Measurements from ENCODE around the gene STARD13. TPM values are rescaled to one million over a fixed set of nuclear protein-coding genes. Genes with fewer than 3 reads are reported as not detected.

Gene STARD13
- total RNA-seq, 1 donor = 52.2 TPM

DNA sequence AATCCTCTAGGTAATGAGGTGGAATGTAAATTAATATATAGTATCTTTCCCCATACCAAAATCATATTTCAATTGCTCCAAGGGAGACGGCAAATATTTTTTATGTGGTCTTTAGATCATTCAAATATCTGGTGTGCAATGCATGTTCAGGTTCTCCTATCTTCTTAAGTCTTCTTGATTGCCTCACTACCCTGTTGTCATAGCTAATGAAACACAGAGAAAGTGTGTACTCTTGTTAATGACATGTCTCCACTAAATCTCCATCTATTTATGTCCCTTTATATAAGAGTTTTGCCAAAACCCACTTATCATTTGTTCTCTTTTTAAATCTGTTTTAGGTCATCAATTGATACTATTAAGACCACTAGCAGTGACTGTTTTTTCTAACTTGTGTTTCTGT, 6.6 kb downstream of the STARD13 start:
- H3K4me3 ChIP-seq (ENCODE audit: low read depth, low read length) = no peak overlapping the region
- no peak for TF ChIP-seq CTCF (IDR thresholded peaks at IDR 0.05; ENCODE audit: insufficient read depth, low read depth, low read length)
- no peak for DNase-seq (ENCODE audit: low read depth)

DNA sequence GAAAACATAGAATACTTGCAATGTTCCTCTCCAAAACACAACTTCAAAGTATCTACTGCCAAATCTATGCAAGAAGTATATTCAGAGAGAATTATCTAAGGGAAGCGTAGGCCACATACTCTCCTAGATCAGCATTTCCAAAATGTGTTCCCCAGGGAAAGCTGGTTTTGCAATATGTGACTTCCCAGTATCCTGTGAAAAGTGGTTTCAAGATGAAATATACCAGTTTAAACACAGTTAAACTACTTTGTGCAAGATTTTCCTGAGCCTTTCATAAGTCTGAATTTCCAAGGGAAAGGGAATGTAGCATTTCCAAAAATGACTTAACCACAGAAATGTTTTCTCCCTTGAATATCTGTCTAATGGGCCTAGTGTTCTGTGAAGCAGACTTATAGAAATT, 7.6 kb downstream of the STARD13 start:
- no peak for TF ChIP-seq CTCF (IDR thresholded peaks at IDR 0.05; ENCODE audit: insufficient read depth, low read depth, low read length)
- DNase-seq (ENCODE audit: low read depth) = peak; percentile 84
- H3K4me3 ChIP-seq (ENCODE audit: low read depth, low read length) = no peak overlapping the region

- no peak overlapping the region for H3K4me3 ChIP-seq (ENCODE audit: low read depth, low read length)
- DNase-seq (ENCODE audit: low read depth) = no peak
- TF ChIP-seq CTCF (IDR thresholded peaks at IDR 0.05; ENCODE audit: insufficient read depth, low read depth, low read length) = no peak
Measured at GRCh38 chr13:33277037-33277740, 8.4 kb downstream of the STARD13 start.

GRCh38 chr13:33276570-33276969, 9.0 kb downstream of the STARD13 start:
- DNase-seq (ENCODE audit: low read depth) = no peak
- TF ChIP-seq CTCF (IDR thresholded peaks at IDR 0.05; ENCODE audit: insufficient read depth, low read depth, low read length) = no peak
- H3K4me3 ChIP-seq (ENCODE audit: low read depth, low read length) = no peak overlapping the region

DNA sequence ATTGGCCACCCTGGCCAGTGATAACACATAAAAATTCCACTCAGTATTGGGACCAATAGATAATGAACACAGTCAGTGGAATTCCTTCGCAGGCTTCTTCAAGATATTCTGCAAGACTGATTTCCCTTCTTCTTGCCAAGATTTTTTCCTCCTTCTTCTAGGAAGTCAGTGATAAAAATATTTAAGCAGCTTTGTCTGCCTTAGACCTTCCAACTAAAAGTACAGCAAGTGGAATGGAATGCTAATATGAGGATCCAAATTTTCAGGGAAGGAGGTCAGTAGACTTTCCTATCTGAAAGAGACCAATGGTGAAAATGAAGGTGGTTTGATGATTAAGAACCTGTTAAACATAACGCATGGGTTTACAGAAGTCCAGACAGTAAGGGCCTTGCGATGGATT, 9.6 kb downstream of the STARD13 start:
- DNase-seq (ENCODE audit: low read depth) = no peak
- H3K4me3 ChIP-seq (ENCODE audit: low read depth, low read length) = no peak overlapping the region
- TF ChIP-seq CTCF (IDR thresholded peaks at IDR 0.05; ENCODE audit: insufficient read depth, low read depth, low read length) = no peak

DNA sequence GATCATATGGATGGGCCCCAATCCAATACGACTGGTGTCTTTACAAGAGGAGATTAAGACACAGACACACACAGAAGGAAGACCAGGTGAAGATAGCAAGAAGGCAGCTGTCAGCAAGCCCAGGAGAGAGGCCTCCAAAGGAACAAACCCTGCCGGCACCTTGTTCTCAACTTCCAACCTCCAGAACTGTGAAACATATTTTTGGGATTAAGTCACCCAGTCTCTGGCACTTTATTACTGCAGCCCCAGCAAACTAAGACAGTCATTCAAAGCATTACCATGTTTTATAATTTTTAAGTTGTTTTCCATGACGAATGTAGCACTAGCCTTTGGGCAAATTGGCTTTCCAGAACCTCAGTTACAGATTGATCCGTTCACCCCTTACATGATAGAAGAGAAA, 11.3 kb downstream of the STARD13 start:
- no peak for TF ChIP-seq CTCF (IDR thresholded peaks at IDR 0.05; ENCODE audit: insufficient read depth, low read depth, low read length)
- no peak overlapping the region for H3K4me3 ChIP-seq (ENCODE audit: low read depth, low read length)
- DNase-seq (ENCODE audit: low read depth) = no peak
